H1 (cell line): ENCODE results near the gene TPRKB. TPM values are rescaled to one million over a fixed set of nuclear protein-coding genes. Genes with fewer than 3 reads are reported as not detected.

Source experiments
- CTCF ChIA-PET: fragments of 300-600 bp; sonication (Branson Sonifier 250); formaldehyde crosslinking; loops from one replicate; lab custom pipeline; 2021; ENCODE audit not compliant: partially characterized antibody; lab: Charles Lee
- POLR2A ChIA-PET: fragments of 300-600 bp; sonication (Branson Sonifier 250); formaldehyde crosslinking; loops from one replicate; lab custom pipeline; 2021; ENCODE audit warnings: inconsistent platforms; ENCODE audit not compliant: partially characterized antibody; lab: Charles Lee
- DNase-seq, 2 experiments: peaks; one replicate each; pipeline versions ENCODE4 v3.0.0 to v3.0.0-alpha.2; 2010 to 2022; ENCODE audit warnings: low spot score in 2 of 2, low read depth in 1 of 2, mixed read lengths in 1 of 2
- FAIRE-seq: peaks from 2 replicates; lab custom pipeline; 2011; peaks lifted over from hg19 to GRCh38; lab: Jason Lieb, UNC
- H2AFZ ChIP-seq: 2 replicates; pipeline ENCODE4 v1.8.1; 2012; ENCODE audit warnings: low read length, inconsistent platforms
- H2AK5ac ChIP-seq: 2 replicates; pipeline ENCODE4 v1.6.1; 2013; ENCODE audit warnings: low read depth, low read length
- H2BK120ac ChIP-seq: replicated peaks from 2 replicates; pipeline ENCODE3; 2013; ENCODE audit warnings: low read depth, low read length, inconsistent platforms
- H2BK12ac ChIP-seq: 2 replicates; pipeline ENCODE4 v1.6.1; 2013; ENCODE audit warnings: low read depth, low read length
- H2BK15ac ChIP-seq: 2 replicates; pipeline ENCODE4 v1.6.1; 2013; ENCODE audit warnings: low read length
- H2BK20ac ChIP-seq: 2 replicates; pipeline ENCODE4 v1.6.1; 2013; ENCODE audit warnings: low read length
- H2BK5ac ChIP-seq: 2 replicates; pipeline ENCODE4 v1.6.1; 2013; ENCODE audit warnings: low read depth, low read length
- H3K14ac ChIP-seq: 2 replicates; pipeline ENCODE4 v1.6.1; 2013; ENCODE audit warnings: inconsistent platforms; ENCODE audit not compliant: insufficient read length
- H3K18ac ChIP-seq: 2 replicates; pipeline ENCODE4 v1.6.1; 2013; ENCODE audit warnings: low read length; ENCODE audit errors: extremely low read depth
- H3K23ac ChIP-seq: 2 replicates; pipeline ENCODE4 v1.6.1; 2013; ENCODE audit warnings: inconsistent platforms; ENCODE audit not compliant: insufficient read length
- H3K23me2 ChIP-seq: 2 replicates; pipeline ENCODE4 v1.6.1; 2013; ENCODE audit warnings: low read depth, low read length
- H3K27ac ChIP-seq: 2 replicates; pipeline ENCODE4 v1.6.1; 2011; ENCODE audit warnings: low read depth, low read length, inconsistent platforms
- H3K27me3 ChIP-seq, 4 experiments: replicated peaks in 1 of 4; 1 replicate in 1 of 4; 2 replicates in 3 of 4; pipeline versions ENCODE4 v1.6.1 to v1.8.1; 2011 to 2013; ENCODE audit warnings: low read length in 3 of 4, mild to moderate bottlenecking in 3 of 4, inconsistent platforms in 2 of 4, mixed read lengths in 2 of 4, moderate library complexity in 1 of 4; ENCODE audit not compliant: control insufficient read depth in 3 of 4, insufficient read depth in 3 of 4; ENCODE audit errors: extremely low read depth in 1 of 4
- H3K36me3 ChIP-seq, 4 experiments: 2 replicates each; pipeline versions ENCODE4 v1.6.1 to v1.8.1; 2011 to 2013; ENCODE audit warnings: mild to moderate bottlenecking in 4 of 4, low read length in 3 of 4, moderate library complexity in 2 of 4, control low read depth in 1 of 4, inconsistent platforms in 1 of 4; ENCODE audit not compliant: insufficient read depth in 4 of 4, control insufficient read depth in 2 of 4
- H3K4ac ChIP-seq: replicated peaks from 2 replicates; pipeline ENCODE3; 2013; ENCODE audit warnings: low read length, low read depth, mixed read lengths, inconsistent platforms; ENCODE audit not compliant: insufficient read length
- H3K4me1 ChIP-seq, 4 experiments: replicated peaks in 1 of 4; 1 replicate in 1 of 4; 2 replicates in 3 of 4; pipeline versions ENCODE4 v1.6.1 to v1.8.1; 2011 to 2013; ENCODE audit warnings: low read length in 3 of 4, inconsistent platforms in 2 of 4, mixed read lengths in 1 of 4; ENCODE audit not compliant: insufficient read depth in 4 of 4, control insufficient read depth in 3 of 4
- H3K4me2 ChIP-seq, 2 experiments: 2 replicates each; pipeline versions ENCODE4 v1.6.1 to v1.8.1; 2011 to 2013; ENCODE audit warnings: low read depth in 2 of 2, low read length in 2 of 2, control low read depth in 1 of 2, inconsistent platforms in 1 of 2, mild to moderate bottlenecking in 1 of 2; ENCODE audit not compliant: insufficient read depth in 1 of 2
- H3K4me3 ChIP-seq, 4 experiments: fragments of 200-600, 300-600 bp in 1 of 4; sonication (generic), shearing (Covaris generic), sonication (Bioruptor Twin) in 1 of 4; 2 replicates each; pipeline versions ENCODE4 v1.5.1 to v1.8.1; 2011 to 2016; ENCODE audit warnings: low read length in 4 of 4, low read depth in 3 of 4, control low read depth in 2 of 4, inconsistent platforms in 2 of 4, mild to moderate bottlenecking in 2 of 4, mixed read lengths in 1 of 4, moderate library complexity in 1 of 4; ENCODE audit not compliant: insufficient read depth in 2 of 4; ENCODE audit errors: extremely low read depth in 1 of 4
- H3K56ac ChIP-seq: replicated peaks from 2 replicates; pipeline ENCODE3; 2013; ENCODE audit warnings: low read depth, mild to moderate bottlenecking, mixed read lengths, low read length, inconsistent platforms; ENCODE audit not compliant: insufficient read length
- H3K79me1 ChIP-seq: 2 replicates; pipeline ENCODE4 v1.6.1; 2013; ENCODE audit warnings: low read depth, low read length, control low read depth
- H3K79me2 ChIP-seq, 2 experiments: 2 replicates each; pipeline versions ENCODE4 v1.6.1 to v1.8.1; 2012 to 2013; ENCODE audit warnings: low read length in 2 of 2, mild to moderate bottlenecking in 2 of 2, inconsistent platforms in 1 of 2; ENCODE audit not compliant: insufficient read depth in 2 of 2, control insufficient read depth in 1 of 2
- H3K9ac ChIP-seq, 4 experiments: replicated peaks in 1 of 4; 1 replicate in 1 of 4; 2 replicates in 3 of 4; pipeline versions ENCODE4 v1.6.1 to v1.8.1; 2011 to 2013; ENCODE audit warnings: low read depth in 3 of 4, low read length in 3 of 4, control low read depth in 2 of 4, mild to moderate bottlenecking in 2 of 4, moderate library complexity in 2 of 4, inconsistent platforms in 1 of 4; ENCODE audit errors: extremely low read depth in 1 of 4
- H3K9me3 ChIP-seq, 2 experiments: 2 replicates each; pipeline versions ENCODE4 v1.6.1 to v1.8.1; 2012 to 2013; ENCODE audit warnings: mild to moderate bottlenecking in 2 of 2, moderate library complexity in 2 of 2, control low read depth in 1 of 2, inconsistent platforms in 1 of 2, low read depth in 1 of 2, low read length in 1 of 2, mixed read lengths in 1 of 2; ENCODE audit not compliant: insufficient read depth in 2 of 2
- H4K20me1 ChIP-seq, 2 experiments: replicated peaks in 1 of 2; 2 replicates each; pipeline versions ENCODE3 to v1.8.1; 2011 to 2013; ENCODE audit warnings: inconsistent platforms in 2 of 2, low read length in 2 of 2, mild to moderate bottlenecking in 1 of 2; ENCODE audit not compliant: insufficient read depth in 2 of 2, control insufficient read depth in 1 of 2
- H4K5ac ChIP-seq: 2 replicates; pipeline ENCODE4 v1.6.1; 2013; ENCODE audit warnings: low read length, low read depth, mixed read lengths, inconsistent platforms; ENCODE audit not compliant: insufficient read length
- H4K8ac ChIP-seq: 2 replicates; pipeline ENCODE4 v1.8.0; 2013; ENCODE audit warnings: mild to moderate bottlenecking, moderate library complexity, low read length, inconsistent platforms; ENCODE audit not compliant: insufficient read depth; ENCODE audit errors: extremely low read depth
- H4K91ac ChIP-seq: replicated peaks from 2 replicates; pipeline ENCODE3; 2013; ENCODE audit warnings: low read length, mixed read lengths, inconsistent platforms; ENCODE audit not compliant: insufficient read length
- BACH1 ChIP-seq: IDR thresholded peaks from 2 replicates; pipeline ENCODE4 v1.6.1; 2012; ENCODE audit warnings: low read length, improper control_type of control experiment
- GABPA ChIP-seq: IDR thresholded peaks from 2 replicates; pipeline ENCODE4 v1.6.1; 2011; ENCODE audit warnings: mild to moderate bottlenecking, low read length, moderate library complexity, borderline replicate concordance; ENCODE audit not compliant: insufficient read depth
- HDAC2 ChIP-seq, 2 experiments: fragments of 300-600 bp in 1 of 2; sonication (generic) in 1 of 2; IDR thresholded peaks; 2 replicates each; pipeline ENCODE4 v1.6.1; 2011 to 2012; ENCODE audit warnings: low read depth in 2 of 2, low read length in 2 of 2, mild to moderate bottlenecking in 2 of 2, moderate library complexity in 2 of 2, borderline replicate concordance in 1 of 2, inconsistent platforms in 1 of 2
- RAD21 ChIP-seq, 2 experiments: IDR thresholded peaks in 1 of 2; conservative IDR thresholded peaks in 1 of 2; 2 replicates each; pipeline ENCODE4 v1.6.1; 2011; ENCODE audit warnings: low read depth in 2 of 2, low read length in 2 of 2, improper control_type of control experiment in 1 of 2, inconsistent platforms in 1 of 2, mild to moderate bottlenecking in 1 of 2, moderate library complexity in 1 of 2
- RNF2 ChIP-seq: fragments of 200-900, 300-1000 bp; sonication (generic); IDR thresholded peaks from 2 replicates; pipeline ENCODE4 v1.7.1; 2016; ENCODE audit warnings: borderline replicate concordance, low read depth, mild to moderate bottlenecking, antibody characterized with exemption, low read length; ENCODE audit not compliant: poor library complexity, severe bottlenecking; ENCODE audit errors: missing control alignments
- SAP30 ChIP-seq: fragments of 300-600 bp; sonication (generic); IDR thresholded peaks from 2 replicates; pipeline ENCODE4 v1.7.1; 2012; ENCODE audit warnings: low read length, moderate library complexity, mild to moderate bottlenecking, inconsistent platforms; ENCODE audit not compliant: insufficient read depth, insufficient replicate concordance
- SP1 ChIP-seq: IDR thresholded peaks from 2 replicates; pipeline ENCODE4 v1.6.1; 2011; ENCODE audit warnings: low read depth, low read length
- SP2 ChIP-seq: IDR thresholded peaks from 2 replicates; pipeline ENCODE4 v1.6.1; 2012; ENCODE audit warnings: mild to moderate bottlenecking, low read length, inconsistent platforms
- SUZ12 ChIP-seq: fragments of 200-600 bp; sonication (generic); IDR thresholded peaks from 2 replicates; pipeline ENCODE4 v1.6.1; 2012; ENCODE audit warnings: mild to moderate bottlenecking, inconsistent platforms, low read length, moderate library complexity, mixed read lengths
- TEAD4 ChIP-seq: IDR thresholded peaks from 2 replicates; pipeline ENCODE4 v1.6.1; 2012; ENCODE audit warnings: low read depth, low read length, inconsistent platforms, mixed read lengths
- WGBS, 2 experiments: shearing (Covaris generic) in 1 of 2; methylation state at CpG; one replicate each; pipeline versions ENCODE4 v1.1.6 to v1.1.7; 2013 to 2015; ENCODE audit warnings: low lambda C conversion rate in 2 of 2, mixed read lengths in 2 of 2, inconsistent platforms in 1 of 2, low coverage in 1 of 2, missing lambda C conversion rate in 1 of 2; ENCODE audit not compliant: insufficient replicate concordance in 2 of 2, insufficient coverage in 1 of 2, insufficient read length in 1 of 2; ENCODE audit errors: extremely low coverage in 1 of 2, missing lambda C conversion rate in 1 of 2; 5-methylcytosine and 5-hydroxymethylcytosine counted together
- polyA plus RNA-seq, 7 experiments: library from polyadenylated mRNA; depleted of rRNA in 3 of 7; stranded (reverse) in 5 of 7; unstranded in 2 of 7; fragments of >200 nt in 5 of 7; fragments of 200-250 nt in 2 of 7; gene quantifications; 1 replicate in 5 of 7; 2 replicates in 1 of 7; 4 replicates in 1 of 7; pipeline versions ENCODE4 v1.2.1 to v1.2.3, GENCODE V29; 2011 to 2013; ENCODE audit warnings: missing spikeins in 2 of 7, mixed read lengths in 2 of 7
- total RNA-seq: library from RNA; stranded (reverse); fragmentation: NEBNext Ultra II Directional; extraction: Animal tissue kit (Norgen Biotek cat#: 25700); gene quantifications from 2 replicates; pipeline ENCODE4 v1.2.1, GENCODE V29; 2021
- TF ChIP-seq, protein P1 (sequence below): IDR thresholded peaks from 2 replicates; pipeline ENCODE4 v1.6.1; 2012; ENCODE audit warnings: low read length, inconsistent platforms

Gene TPRKB
- total and polyA plus RNA-seq, 2 of the 8 experiments (the other 6 are each of a cell fraction or from before 2014, with no cell fraction given) = 40.3 to 41.6 TPM

DNA sequence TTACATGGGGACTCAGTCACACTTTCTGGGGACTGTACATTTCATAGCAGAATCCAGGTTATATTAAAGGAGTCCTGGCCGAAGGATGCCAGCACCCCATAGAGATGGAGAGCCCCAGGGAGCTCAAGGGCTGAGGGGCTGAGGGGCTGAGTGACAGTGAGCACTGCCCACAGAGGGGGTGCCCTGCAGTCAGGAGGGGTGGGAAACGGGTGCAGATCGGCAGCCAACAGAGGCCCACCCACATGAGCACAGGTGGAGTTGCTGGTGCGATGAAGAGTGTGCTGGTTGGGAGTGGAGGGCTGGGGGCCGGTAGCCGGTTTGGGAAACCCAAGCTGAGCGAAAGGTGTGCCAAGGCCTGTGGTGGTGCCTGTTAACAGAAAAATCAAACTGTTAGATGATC is 32.1 kb downstream of the TPRKB start:
- Histone ChIP-seq H3K18ac (no peak overlapping the region), H2AFZ (no peak overlapping the region), H3K27me3 (no peaks in the 10 kb centered on the region; a peak in 1 of 7 replicates), H4K8ac (no peak overlapping the region), H4K5ac (no peak overlapping the region), H2AK5ac (no peak overlapping the region), H2BK120ac (no peak overlapping the region), H3K4me1 (no peaks in the 10 kb centered on the region), H3K4ac (no peak overlapping the region), H4K91ac (no peak overlapping the region), H3K79me1 (no peaks in the 10 kb centered on the region), H3K9me3 (peaks cover 0 to 5% of the 10 kb centered on the region in 2 experiments; a peak in 1 of 4 replicates), H4K20me1 (no peaks in the 10 kb centered on the region), H3K36me3 (no peaks in the 10 kb centered on the region), H2BK12ac (no peak overlapping the region), H3K4me3 (no peak overlapping the region), H3K14ac (no peak overlapping the region), H3K56ac (no peak overlapping the region), H3K79me2 (no peaks in the 10 kb centered on the region), H3K23me2 (no peaks in the 10 kb centered on the region), H2BK20ac (no peak overlapping the region), H3K27ac (no peak overlapping the region), H2BK5ac (no peak overlapping the region), H3K9ac (no peak overlapping the region), H2BK15ac (no peak overlapping the region), H3K4me2 (no peak overlapping the region), H3K23ac (no peak overlapping the region)
- ChIA-PET POLR2A (no interaction called here), CTCF (interaction anchor here (0.9 kb wide), 1 partner anchor 15 kb away, joined by 3 read pairs; no protein-coding TSS in a partner anchor)
- no peak for FAIRE-seq
- 86% methylated on average over 7 of the region's 7 CpGs; no CpG with 5 or more reads in 1 of the 2 experiments for WGBS, 2 experiments
- DNase-seq = no peak
- no peak for TF ChIP-seq GABPA
- no peak for TF ChIP-seq SP2
- no peak for TF ChIP-seq RAD21 (IDR thresholded peaks at IDR 0.05 in 1 of 2, conservative IDR thresholded peaks at IDR 0.05 in 1 of 2; ENCODE audit: low read depth in 2 of 2, low read length in 2 of 2)
- TF ChIP-seq, protein P1, sequence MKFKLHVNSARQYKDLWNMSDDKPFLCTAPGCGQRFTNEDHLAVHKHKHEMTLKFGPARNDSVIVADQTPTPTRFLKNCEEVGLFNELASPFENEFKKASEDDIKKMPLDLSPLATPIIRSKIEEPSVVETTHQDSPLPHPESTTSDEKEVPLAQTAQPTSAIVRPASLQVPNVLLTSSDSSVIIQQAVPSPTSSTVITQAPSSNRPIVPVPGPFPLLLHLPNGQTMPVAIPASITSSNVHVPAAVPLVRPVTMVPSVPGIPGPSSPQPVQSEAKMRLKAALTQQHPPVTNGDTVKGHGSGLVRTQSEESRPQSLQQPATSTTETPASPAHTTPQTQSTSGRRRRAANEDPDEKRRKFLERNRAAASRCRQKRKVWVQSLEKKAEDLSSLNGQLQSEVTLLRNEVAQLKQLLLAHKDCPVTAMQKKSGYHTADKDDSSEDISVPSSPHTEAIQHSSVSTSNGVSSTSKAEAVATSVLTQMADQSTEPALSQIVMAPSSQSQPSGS = no peak
- no peak for TF ChIP-seq HDAC2 (IDR thresholded peaks at IDR 0.05; ENCODE audit: borderline replicate concordance in 1 of 2, low read depth in 2 of 2, low read length in 2 of 2)
- TF ChIP-seq SP1 = no peak
- no peak for TF ChIP-seq SUZ12
- TF ChIP-seq BACH1 = no peak
- TF ChIP-seq TEAD4 = no peak
- TF ChIP-seq SAP30 = no peak
- TF ChIP-seq RNF2 = no peak
